ENCODE results near the gene FYB1.

DNA sequence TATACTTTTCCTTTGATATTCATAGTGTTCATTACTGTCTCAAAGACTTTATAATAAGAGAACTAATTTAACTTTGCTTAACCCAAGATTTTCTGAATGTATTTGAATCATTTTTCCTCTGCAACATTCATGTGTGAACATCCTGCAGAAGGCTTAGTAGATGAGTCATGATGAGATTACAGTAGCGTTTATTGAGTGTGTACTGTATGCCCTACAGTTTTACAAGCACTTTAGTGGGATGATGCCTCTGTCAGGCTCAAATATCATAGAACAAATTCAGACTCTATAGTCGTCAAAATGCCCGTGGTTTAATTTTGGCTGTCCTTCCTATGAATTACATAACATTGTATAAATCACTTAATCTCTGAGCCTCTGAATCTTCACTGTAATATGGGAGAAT is 41.2 kb downstream of the FYB1 start:
- no peak for TF ChIP-seq NANOG (IDR thresholded peaks at IDR 0.05; ENCODE audit: borderline replicate concordance)
- no peak for TF ChIP-seq EZH2 (IDR thresholded peaks at IDR 0.05; ENCODE audit: low read depth, unreplicated experiment)

Measured in GM23338 (cell line).